ENCODE results near the gene WIPF2.

DNA sequence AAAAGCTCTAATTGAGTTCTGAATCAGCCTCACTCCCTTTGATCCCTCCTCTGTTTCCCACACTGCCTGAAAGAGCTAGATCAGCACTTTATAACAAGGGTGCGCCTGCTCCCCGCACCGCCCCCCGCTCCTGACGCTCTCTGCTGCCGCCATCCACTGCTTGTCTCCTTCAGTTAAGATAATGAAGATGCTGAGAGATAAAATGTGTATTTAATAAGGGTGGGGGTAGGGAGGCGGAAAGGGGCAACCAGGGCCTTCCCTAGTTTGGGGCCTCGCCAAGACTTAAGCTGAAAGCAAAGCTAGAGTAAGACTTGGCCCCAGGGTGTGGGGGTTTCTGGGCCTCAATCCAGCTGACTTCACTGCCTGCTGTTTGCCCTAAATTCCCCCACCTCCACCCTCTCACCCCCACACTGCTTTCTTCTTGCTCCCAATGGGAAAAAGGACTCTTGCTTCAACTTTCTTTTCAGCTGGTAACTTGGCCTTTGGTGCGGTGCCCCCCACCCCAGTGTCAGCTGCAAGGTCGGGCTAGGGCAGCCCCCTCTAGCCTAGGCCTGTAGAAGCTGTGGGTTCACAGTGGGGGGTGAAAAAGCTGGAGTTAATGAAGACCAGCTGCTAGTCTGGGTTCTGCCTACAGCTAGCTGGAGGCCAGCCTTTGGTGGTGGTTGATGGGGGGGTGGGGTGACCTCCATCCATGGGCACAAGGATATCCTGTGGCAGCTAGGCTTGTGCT is 88.1 kb downstream of the WIPF2 start:
- TF ChIP-seq, protein P1, sequence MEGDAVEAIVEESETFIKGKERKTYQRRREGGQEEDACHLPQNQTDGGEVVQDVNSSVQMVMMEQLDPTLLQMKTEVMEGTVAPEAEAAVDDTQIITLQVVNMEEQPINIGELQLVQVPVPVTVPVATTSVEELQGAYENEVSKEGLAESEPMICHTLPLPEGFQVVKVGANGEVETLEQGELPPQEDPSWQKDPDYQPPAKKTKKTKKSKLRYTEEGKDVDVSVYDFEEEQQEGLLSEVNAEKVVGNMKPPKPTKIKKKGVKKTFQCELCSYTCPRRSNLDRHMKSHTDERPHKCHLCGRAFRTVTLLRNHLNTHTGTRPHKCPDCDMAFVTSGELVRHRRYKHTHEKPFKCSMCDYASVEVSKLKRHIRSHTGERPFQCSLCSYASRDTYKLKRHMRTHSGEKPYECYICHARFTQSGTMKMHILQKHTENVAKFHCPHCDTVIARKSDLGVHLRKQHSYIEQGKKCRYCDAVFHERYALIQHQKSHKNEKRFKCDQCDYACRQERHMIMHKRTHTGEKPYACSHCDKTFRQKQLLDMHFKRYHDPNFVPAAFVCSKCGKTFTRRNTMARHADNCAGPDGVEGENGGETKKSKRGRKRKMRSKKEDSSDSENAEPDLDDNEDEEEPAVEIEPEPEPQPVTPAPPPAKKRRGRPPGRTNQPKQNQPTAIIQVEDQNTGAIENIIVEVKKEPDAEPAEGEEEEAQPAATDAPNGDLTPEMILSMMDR (IDR thresholded peaks at IDR 0.05; ENCODE audit: extremely low read depth in 1 of 2, insufficient read depth in 1 of 2, low read depth in 1 of 2, low read length in 2 of 2): no peak
- no peak for TF ChIP-seq POLR2A (IDR thresholded peaks at IDR 0.05; ENCODE audit: low read depth, low read length)

All from endothelial cell of umbilical vein (primary cell).